A673 (cell line): ENCODE measurements around the gene MAP3K3. TPM values are rescaled to one million over a fixed set of nuclear protein-coding genes. Genes with fewer than 3 reads are reported as not detected.

Experiments
- BruUV-seq: library from RNA; stranded (reverse); fragments of 400-500 nt; replicated peaks from 2 replicates; lab custom pipeline; 2021; lab: Mats Ljungman, UMichigan
- CTCF ChIA-PET: fragments of 300-600 bp; sonication (Branson Sonifier 250); formaldehyde crosslinking; loops from one replicate; lab custom pipeline; 2022; ENCODE audit warnings: antibody characterized with exemption; lab: Charles Lee
- POLR2A ChIA-PET: fragments of 300-600 bp; sonication (Branson Sonifier 250); formaldehyde crosslinking; loops from one replicate; lab custom pipeline; 2022; ENCODE audit warnings: antibody characterized with exemption; ENCODE audit not compliant: low non-redundant PET; lab: Charles Lee
- DNase-seq: peaks from one replicate; pipeline ENCODE4 v3.0.0-alpha.2; 2015; ENCODE audit warnings: low spot score
- H3K27ac ChIP-seq: fragments of 200-600 bp; sonication (generic); 2 replicates; pipeline ENCODE4 v1.5.1; 2016; ENCODE audit warnings: mixed run types, low read depth, mild to moderate bottlenecking, mixed read lengths, antibody characterized with exemption, low read length; ENCODE audit not compliant: poor library complexity, severe bottlenecking
- H3K27me3 ChIP-seq: fragments of 200-600 bp; sonication (generic); replicated peaks from 2 replicates; pipeline ENCODE4 v1.6.1; 2017; ENCODE audit warnings: mixed run types, low read depth, mild to moderate bottlenecking, mixed read lengths, antibody characterized with exemption, low read length; ENCODE audit not compliant: insufficient read depth, poor library complexity
- H3K36me3 ChIP-seq: fragments of 200-600 bp; sonication (generic); 2 replicates; pipeline ENCODE4 v1.6.1; 2016; ENCODE audit warnings: mixed run types, mild to moderate bottlenecking, mixed read lengths, antibody characterized with exemption, low read length; ENCODE audit not compliant: insufficient read depth, poor library complexity, severe bottlenecking
- H3K4me1 ChIP-seq: fragments of 200-600 bp; sonication (generic); 2 replicates; pipeline ENCODE4 v1.6.1; 2017; ENCODE audit warnings: mixed run types, mild to moderate bottlenecking, mixed read lengths, antibody characterized with exemption, low read length; ENCODE audit not compliant: insufficient read depth, poor library complexity, severe bottlenecking
- H3K4me3 ChIP-seq: fragments of 200-600 bp; sonication (generic); 2 replicates; pipeline ENCODE4 v1.5.1; 2016; ENCODE audit warnings: low read depth, mixed run types, mild to moderate bottlenecking, mixed read lengths, low read length; ENCODE audit not compliant: poor library complexity, severe bottlenecking
- H3K9me3 ChIP-seq: fragments of 200-600 bp; sonication (generic); 2 replicates; pipeline ENCODE4 v1.6.1; 2016; ENCODE audit warnings: mixed run types, low read depth, mild to moderate bottlenecking, mixed read lengths, antibody characterized with exemption, low read length; ENCODE audit not compliant: poor library complexity, severe bottlenecking
- CTCF ChIP-seq: fragments of 300-800, 200-600 bp; sonication (generic); conservative IDR thresholded peaks from 2 replicates; pipeline ENCODE4 v1.5.1; 2017; ENCODE audit warnings: low read depth, mild to moderate bottlenecking, antibody characterized with exemption, low read length, moderate library complexity, mixed read lengths
- EZH2 ChIP-seq: fragments of 200-600 bp; sonication (generic); IDR thresholded peaks from 2 replicates; pipeline ENCODE4 v1.6.1; 2017; ENCODE audit warnings: borderline replicate concordance, low read depth, mild to moderate bottlenecking, mixed read lengths, antibody characterized with exemption, low read length; ENCODE audit not compliant: poor library complexity, severe bottlenecking
- intact Hi-C: fragments of 100-400 bp; cut with micrococcal nuclease; formaldehyde crosslinking; loops from one replicate; pipeline ENCODE4 v1.10.0; 2022; ENCODE audit not compliant: unreplicated experiment
- total RNA-seq: library from RNA; stranded (reverse); gene quantifications from 2 replicates; pipeline ENCODE4 v1.2.3, GENCODE V29; 2021

Gene MAP3K3
- total RNA-seq, 1 experiment from 2014 or later = 25.9 TPM

GRCh38 chr17:63645775-63646487 is 23.7 kb downstream of the MAP3K3 start:
- H3K27me3 ChIP-seq = no peaks in the 10 kb centered on the region
- no peaks in the 10 kb centered on the region for H3K9me3 ChIP-seq
- no peaks in the 10 kb centered on the region for H3K4me1 ChIP-seq
- DNase-seq = no peak
- intact Hi-C loops = no loop called here
- CTCF ChIA-PET = no interaction called here
- no peaks in the 10 kb centered on the region for H3K36me3 ChIP-seq
- BruUV-seq = no TSS peak
- POLR2A ChIA-PET = no interaction called here
- H3K27ac ChIP-seq = no peak overlapping the region
- no peak overlapping the region for H3K4me3 ChIP-seq
- no peak for TF ChIP-seq CTCF
- TF ChIP-seq EZH2 = no peak

GRCh38 chr17:63646488-63646806 is 24.2 kb downstream of the MAP3K3 start:
- intact Hi-C loops = no loop called here
- H3K4me1 ChIP-seq = no peaks in the 10 kb centered on the region
- H3K27ac ChIP-seq = no peak overlapping the region
- DNase-seq = no peak
- CTCF ChIA-PET = no interaction called here
- H3K4me3 ChIP-seq = no peak overlapping the region
- no peaks in the 10 kb centered on the region for H3K27me3 ChIP-seq
- H3K9me3 ChIP-seq = no peaks in the 10 kb centered on the region
- BruUV-seq = no TSS peak
- POLR2A ChIA-PET = no interaction called here
- TF ChIP-seq CTCF (no peak), EZH2 (no peak)
- H3K36me3 ChIP-seq = no peaks in the 10 kb centered on the region

- BruUV-seq = no TSS peak
- no peaks in the 10 kb centered on the region for H3K9me3 ChIP-seq
- H3K4me3 ChIP-seq = no peak overlapping the region
- POLR2A ChIA-PET = interaction anchor here (0.5 kb wide), 1 partner anchor 48 kb away, joined by 6 read pairs; no protein-coding TSS in a partner anchor
- CTCF ChIA-PET = no interaction called here
- H3K27me3 ChIP-seq = no peaks in the 10 kb centered on the region
- no peak overlapping the region for H3K27ac ChIP-seq
- DNase-seq = no peak
- intact Hi-C loops = no loop called here
- no peaks in the 10 kb centered on the region for H3K4me1 ChIP-seq
- TF ChIP-seq CTCF (no peak), EZH2 (no peak)
- H3K36me3 ChIP-seq = no peaks in the 10 kb centered on the region
Observed at GRCh38 chr17:63647065-63647725, 25.0 kb downstream of the MAP3K3 start.
